Limb (tissue), 2 donors: ENCODE data around the gene CD7.

ENCODE experiments used
- DNase-seq, 2 donors: peaks; one replicate each; pipeline ENCODE4 v3.0.0-alpha.2; 2016; ENCODE audit errors: extremely low spot score in 2 of 2

CD7 gene

DNA sequence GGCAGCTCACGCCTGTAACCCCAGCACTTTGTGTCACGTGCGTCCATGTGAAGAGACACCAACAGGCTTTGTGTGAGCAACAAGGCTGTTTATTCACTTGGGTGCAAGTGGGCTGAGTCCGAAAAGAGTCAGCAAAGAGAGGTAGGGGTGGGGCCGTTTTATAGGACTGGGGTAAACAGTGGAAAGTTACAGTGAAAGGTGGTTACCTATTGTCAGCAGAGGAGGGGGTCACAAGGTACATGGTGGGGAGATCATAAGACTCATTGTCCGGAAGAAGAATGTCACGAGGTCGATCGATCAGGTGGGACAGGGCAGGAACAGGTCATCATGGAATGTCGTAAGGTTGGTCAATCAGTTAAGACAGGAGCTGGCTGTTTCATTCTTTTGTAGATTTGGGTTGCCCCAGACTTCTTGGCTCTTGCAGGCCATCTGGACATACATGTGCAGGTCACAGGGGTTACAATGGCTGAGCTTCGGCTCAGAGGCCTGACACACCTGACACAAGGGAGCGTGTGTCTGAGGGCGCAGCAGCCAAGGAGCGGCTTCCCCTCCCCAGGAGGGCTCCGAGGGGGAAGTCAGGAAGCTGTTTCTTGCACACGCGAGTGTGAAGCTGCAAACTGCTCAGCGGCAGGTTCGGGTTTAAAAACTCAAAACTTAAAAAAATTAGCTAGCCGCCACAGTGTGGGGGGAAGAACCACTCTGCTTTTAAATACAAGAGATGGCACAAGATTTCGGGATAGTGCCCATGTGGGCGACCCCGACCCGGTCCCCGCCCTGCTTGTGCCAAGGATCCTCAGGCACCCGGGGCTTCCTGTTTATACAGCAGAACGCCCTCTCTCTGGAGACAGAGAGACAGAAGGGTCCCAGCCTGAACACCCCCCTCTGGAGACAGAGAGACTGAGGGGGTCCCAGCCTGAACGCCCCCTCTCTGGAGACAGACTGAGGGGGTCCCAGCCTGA is 29.2 kb upstream of the CD7 start:
- DNase-seq = no peak

DNA sequence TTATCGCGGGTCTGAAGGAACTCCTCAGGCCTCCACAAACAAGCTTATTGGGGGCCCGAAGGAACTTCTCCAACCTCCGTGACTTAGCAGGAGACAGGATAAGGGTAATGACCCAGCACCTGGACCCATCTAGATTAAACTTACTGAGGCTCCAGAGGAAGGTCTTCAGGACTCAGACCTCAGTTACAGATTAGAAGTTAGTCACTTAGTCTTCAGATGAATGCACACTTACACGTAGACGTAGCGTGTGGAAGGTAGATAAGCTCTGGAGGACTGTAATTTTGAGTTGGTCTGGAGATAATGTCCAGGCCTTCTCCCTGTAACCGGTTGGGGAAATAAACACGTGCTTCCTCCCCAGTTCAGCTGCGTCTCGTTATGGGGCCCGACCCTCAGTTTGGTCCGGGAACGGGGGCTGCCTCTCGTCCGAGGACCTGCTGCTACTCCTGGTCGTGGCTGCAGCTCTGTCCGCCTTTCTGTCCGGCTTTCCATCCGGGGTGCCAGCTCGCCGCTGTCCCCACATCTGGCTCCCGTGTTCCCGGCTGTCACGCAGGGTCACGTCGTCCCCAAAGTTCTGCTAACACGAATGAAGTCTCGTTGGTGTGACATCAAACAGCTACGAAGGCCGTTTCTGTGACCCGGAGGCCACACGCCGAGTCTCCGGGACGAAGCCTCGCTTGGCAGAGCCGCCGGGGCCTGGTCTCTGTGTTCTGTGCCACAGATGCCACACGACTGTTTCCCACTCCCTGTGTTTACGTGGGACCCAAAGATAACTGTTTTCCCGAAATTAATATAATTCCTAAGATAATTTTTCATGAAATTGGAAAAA is 28.0 kb upstream of the CD7 start:
- DNase-seq = no peak

DNA sequence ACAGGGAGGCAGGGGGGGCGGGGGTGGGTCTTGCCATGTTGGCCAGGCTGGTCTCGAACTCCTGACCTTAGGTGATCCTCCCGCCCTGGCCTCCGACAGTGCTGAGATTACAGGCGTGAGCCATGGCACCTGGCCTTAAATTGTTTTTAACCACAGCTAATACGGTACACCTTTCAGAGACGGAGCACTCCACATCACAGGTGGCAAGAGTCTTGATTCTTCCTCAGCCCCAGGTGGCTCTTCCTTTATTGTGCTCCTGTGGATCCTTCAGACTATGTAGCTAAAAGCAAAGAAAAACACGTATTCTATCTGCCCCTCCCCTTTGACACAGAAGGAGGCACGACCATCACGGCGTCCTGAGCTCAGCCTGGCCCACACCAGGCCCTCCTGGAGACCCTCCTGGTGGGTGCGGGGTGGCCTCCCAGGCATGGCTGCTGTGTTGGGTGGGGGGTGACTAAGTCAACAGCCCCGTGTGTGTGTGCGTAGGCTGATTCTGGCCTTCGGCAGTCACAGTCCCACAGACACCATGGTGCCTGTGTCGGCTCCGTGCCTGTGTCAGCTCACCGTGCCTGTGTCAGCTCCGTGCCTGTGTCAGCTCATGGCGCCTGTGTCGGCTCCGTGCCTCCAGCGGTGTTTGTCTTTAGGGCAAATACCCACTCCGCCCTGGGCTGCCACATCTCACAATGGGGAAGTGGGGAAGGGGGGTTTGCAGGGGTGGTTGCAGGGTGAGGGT is 26.9 kb upstream of the CD7 start:
- no peak for DNase-seq

DNA sequence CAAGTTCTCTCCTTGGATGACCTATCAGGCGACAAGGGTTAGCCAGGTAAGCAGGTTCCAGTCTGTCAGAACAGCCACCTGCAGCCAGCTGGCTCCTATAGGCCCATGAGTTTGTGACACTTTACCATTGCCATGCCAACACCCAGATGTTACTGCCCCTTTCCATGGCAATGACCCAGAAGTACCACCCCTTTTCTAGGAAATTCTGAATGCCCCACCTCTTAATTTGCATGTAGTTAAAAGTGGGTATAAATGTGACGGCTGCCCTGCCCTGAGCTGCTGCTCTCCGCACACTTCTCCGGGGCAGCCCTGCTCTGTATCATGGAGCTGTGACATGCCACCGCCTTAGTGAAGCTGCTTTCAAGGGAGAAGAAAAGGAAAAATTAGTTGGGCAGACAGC is 26.2 kb upstream of the CD7 start:
- no peak for DNase-seq

DNA sequence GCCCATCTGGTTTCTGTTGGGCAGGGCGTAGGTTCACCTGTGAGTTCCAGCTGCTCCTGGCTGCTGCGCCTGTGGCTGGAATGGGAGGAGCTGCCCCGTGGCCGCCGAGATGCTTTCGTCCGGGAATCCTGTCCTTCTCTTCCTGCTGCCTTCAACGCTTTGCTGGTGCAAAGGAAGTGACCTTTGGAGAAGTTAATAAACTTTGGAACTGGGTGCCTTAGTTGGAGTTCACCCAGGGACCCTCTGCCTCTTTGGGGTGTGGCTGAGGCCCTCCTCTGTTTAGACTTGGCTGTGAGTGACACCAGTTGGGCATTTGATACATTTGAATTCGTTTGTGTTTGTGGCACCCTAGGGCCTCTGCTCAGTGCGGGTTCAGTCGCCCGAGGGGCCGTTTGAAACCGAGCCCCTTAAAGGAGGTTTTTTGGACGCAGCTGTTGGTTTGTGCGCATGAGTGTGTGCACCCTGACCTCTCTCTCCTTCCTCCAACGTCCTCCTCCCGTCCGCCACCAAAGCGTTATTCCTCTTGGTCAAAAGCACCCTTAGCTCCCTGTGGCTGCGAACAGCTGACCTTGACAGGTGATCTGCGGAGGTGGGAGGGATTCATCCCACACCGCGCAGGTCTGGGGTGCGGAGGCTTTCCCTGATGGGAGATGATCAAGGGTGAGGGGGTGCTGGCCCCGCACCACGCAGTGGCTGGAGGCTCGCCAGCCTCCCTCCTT is 25.1 kb upstream of the CD7 start:
- no peak for DNase-seq

DNA sequence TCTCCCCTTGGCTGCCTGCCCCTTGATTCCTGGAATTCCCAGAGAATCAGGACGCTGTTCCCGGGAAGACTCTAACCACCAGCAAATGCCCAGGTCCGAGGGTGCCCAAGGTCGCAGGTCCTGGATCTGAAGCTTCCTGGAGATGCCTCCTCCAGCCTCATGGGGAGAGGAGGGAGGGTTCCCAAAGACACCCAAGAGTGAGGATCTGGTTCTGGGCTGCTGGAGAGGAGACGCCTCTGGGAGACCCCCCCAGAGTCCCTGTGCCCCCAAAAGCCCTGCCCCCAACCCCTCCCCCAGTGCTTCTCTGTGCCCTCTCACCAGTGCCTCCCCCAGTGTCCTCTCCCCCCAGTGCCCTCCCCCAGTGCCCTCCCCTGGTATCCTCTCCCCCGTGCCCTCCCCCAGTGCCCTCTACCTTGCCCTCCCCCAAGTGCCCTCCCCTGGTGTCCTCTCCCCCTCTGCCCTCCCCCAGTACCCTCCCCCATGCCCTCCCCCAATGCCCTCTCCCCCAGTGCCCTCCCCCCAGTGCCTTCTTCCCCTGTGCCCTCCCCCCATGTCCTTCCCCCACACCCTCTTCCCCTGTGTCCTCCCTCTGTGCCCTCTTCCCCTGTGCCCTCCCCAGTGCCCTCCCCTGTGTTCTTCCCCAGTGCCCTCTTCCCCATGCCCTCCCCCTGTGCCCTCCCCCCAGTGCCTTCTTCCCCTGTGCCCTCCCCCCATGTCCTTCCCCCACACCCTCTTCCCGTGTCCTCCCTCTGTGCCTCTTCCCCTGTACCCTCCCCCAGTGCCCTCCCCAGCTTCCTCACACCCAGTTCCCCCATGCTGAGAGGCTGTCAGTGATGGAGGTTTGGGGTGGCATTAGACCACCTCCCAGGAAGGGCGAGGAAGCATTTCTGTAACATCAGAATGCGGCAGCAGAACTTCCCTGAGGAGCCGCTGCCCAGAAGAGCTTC is 22.5 kb upstream of the CD7 start:
- DNase-seq = no peak

DNA sequence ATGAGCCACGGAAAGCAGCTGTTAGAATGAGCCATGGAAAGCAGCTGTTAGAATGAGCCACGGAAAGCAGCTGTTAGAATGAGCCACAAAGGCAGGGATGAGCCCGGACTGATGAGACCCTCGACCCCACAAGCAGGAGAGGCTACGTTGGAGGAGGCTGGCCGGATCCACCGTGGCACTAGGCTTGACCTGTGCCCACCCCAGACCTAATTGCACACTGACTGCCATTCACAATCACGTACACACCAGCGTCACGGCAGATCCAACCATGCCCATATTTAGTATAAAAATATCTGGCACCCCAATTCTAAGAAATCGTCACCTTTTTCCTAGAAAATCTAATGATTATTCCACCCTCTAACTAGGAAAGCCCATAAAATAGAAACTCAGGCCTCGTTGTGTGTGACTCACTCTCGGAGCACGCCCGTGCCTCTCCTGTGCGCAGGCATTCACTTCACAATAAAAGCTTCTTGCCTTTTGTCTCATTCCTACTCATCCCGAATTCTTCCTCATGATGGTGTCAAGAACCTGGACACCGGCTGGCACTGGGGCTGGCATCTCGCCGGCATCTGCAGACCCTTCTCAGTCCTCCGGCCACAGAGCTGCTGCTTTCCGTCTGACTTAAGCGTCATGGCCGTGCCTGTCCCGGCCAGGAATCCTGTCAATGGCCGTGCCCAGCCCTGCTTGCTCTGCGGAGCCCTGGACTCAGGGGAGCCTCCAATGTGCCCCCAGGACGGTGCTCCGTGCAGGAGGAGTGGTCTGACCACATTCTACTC is 21.6 kb upstream of the CD7 start:
- DNase-seq = no peak

DNA sequence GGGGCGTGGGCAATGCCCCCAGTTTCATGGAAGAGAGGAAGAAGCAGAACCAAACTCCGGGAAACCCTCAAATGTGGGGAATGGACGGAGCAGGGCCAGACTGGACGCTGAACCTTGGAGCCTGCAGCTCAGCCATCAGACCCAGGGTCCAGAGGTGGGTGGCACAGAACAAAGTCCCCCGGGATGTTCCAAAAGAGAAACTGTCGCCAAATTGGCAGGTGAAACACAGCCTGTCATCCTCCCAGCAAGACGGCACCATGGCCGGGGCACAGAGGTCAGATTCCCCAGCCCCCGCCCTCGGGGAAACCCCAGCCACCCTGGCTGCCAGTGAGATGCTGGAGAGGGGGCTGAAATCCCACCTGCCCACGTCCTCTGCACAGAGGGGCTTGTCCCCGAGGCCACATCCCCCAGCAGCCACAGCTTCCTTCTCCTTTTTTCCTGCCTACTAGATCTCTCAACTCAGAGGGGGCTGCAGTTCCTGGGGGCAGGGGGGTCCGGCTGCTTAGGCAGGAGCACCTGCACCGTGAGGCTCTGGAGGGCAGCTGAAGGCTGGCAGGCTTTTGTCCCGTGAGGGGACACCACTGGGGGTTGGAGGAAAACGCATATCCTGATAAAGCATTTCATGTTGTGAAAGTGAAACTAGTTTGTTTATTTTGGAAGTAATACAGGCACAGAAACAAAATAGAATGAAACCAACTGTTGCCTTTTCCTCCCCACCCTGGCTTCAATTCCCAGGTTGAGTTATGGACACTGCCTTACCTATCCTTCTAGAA is 17.4 kb upstream of the CD7 start:
- peak in 1 of 2 donors; percentile 27 for DNase-seq

DNA sequence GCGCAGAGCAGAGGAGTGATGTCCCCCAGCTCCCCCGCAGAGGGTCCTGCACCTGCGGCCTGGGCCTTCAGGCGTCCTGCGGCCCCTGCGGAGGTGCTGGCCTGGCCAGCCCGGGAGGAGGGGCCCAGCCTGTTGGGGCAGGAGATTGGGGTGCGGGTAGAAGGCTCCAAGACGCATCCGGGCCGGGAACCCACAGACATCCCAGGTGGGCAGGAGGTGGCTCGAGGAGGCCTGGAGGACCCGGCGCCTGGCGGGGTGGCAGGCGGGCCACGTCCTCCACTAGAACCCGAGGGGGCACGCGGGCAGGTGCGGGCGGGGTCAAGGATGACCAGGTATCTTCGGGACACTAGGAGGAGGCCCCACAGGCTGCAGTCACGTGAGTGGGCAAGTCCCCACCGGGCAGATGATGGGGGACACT is 16.8 kb upstream of the CD7 start:
- DNase-seq = no peak

DNA sequence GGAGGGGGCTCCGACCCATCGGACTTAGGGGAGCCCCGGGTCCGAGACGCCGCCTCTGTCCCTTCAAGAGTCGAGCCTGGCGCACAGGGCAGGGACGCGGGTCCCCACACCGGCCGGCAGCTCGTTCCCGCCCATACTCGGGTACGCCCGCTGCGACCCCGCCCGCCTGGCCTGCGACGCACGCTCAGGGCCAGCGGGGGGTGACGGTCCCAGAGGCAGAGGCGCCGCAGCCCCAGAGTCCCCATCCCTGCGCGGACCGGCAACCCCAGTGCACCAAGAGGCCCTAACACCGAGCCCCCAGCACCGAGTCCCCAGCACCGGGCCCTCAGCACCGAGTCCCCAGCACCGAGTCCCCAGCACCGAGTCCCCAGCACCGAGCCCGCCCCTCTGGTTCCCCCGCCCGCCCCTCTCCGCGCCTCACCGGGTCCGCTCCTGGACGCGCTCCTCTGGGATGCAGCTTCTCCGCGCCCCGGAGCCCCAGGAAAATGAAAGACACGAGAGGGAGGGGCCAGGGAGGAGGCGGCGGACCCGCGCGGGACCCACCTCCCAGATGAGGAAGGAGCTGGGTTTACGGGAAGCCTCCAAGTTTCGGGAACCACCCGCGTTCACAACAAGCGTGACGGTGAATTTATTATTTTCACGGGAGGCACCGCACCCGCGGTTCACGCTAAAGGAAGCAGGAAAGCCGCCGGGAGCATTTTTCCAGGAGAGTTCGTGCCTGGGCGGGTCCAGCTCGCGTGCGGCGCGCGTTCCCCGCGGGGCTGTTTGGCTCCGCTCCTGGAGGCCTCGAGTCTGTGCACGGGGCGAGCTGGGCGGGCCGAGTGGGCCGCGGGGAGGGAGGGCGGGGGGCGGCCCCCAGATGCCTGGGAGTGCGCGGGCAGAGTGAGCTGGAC is 16.1 kb upstream of the CD7 start, which contains the start of gene SECTM1:
Gene SECTM1, minus strand, starts transcription at position 488 of the 893 bp plus-strand sequence. CDS start 6,526 bp downstream, outside the sequence.
- peak; percentile 60 to 86 for DNase-seq

DNA sequence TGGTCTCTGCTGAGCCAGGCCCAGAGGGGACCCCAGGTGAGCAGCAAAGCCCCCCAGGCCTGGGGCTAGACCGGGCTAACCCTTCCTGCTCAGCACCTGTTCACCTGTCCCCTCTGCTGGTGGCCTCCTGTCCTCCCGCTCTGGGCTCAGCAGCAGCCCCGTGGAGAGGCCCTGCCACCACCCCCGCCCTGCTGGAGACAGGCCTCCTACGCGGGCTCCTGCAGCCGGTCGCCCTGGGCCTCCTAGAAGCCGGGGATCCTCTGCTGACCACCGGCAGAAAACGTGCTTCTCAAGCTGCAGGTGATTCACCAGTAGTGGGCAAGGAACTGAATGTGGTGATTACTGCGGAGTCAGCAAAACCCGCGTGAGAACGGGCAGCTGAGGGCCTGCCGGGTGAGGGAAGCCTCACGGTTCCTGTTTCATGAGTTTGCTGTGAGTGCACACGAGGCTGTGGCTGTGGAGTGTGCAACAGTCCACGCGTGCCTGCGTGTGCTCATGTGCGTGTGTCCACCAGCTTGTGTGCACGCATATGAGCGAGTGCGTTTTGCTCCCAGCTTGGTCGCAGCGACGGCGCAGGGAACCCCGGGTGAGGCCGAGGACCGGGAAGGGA is 15.4 kb upstream of the CD7 start:
- DNase-seq = no peak

DNA sequence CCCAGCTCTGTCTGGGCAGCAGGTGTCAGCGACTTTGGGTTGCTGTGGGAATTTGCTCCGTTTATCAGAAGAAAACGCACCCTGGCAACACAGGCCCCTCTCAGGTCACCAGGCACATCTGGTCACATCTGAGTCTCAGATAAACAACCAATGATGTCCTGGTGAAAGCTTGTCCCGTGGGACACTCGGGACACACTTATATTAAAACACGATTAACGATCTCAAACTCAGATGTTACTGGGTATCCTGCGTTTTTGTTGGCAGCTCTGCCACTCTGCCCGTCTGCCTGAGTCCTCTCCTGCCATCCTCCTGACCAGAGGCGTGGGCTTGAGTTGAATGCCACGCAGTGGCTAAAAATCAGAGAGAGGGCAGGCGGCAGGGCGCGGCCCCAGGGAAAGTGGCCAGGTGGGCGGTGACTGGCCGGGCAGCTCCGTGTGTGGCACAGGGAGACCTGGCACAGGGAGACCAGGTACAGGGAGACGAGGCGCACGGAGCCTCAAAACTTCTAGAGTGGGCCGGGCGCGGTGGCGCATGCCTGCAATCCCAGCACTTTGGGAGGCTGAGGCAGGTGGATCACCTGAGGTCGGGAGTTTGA is 14.0 kb upstream of the CD7 start:
- no peak for DNase-seq

DNA sequence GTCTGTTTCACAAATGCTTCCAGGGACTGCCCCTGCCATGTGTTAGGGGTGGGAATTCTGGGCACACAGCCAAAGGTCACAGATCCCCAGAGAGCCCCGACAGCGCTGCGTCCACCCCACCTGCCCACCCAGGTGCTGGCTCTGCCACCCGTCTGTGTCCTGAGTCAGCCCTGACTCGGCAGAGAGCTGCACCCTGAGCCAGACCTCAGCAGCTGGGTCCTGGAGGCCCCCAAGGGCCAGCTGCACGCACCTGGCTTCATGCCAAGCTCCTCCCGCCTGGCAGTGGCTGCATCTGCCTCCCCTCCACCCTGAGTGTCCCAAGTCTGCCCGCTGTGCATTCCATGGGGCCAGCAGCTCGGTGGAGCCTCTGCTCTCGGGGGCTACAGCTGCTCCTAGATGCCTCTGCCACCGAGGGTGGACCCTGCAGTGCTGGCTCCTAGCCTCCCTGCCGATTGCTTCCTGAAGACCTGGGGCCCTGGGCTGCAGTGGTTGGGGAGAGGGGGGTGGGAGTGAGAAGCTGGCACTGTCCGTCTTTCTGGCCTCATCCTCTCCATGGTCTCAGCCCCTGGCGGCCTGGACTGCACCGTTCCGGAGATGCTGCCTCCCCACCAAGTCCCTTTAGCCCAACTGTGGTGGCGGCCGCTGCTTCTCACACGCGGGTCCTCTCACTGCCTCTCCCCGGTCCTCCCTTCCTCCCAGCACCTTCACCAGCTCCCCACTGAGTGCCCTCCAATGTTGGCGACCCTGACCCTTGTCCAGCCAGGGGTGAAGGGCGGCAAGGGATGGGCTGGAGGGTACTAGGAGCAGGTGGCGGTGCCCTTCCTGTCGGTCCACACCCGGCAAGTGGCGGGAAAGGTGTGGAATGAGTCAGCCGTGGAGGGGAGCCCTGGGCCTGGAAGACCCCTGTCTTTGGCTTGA is 13.2 kb upstream of the CD7 start:
- peak; percentile 43 to 86 for DNase-seq

DNA sequence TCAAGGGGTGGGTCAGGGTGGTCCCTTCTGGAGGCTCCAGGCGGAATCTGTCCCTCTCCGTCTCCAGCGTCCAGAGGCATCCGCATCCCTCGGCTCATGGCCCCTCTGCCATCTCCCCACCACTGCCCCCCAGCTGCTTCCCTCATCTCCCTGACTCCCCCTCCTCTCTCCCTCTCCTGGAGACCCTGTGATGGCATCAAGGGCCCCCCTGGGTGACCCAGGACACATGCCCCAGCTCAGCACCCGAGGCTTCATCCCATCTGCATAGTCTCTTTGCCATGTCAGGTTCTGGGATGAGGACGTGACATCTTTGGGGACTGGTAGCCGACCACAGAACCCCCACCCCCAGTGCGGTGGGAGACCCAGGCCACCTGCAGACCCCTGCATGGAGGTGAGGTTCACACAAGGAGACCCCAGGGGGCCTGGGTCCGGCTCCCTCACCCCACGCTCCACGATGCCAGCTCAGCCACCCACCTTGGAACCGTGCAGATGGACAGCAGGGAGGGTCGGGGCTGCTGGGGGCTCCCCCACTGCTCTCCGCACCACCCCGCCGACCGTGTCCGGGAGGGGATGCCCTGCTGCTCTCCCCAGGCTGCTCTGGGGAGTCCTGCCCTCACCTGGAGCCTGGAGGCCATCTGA is 12.4 kb upstream of the CD7 start:
- no peak for DNase-seq

DNA sequence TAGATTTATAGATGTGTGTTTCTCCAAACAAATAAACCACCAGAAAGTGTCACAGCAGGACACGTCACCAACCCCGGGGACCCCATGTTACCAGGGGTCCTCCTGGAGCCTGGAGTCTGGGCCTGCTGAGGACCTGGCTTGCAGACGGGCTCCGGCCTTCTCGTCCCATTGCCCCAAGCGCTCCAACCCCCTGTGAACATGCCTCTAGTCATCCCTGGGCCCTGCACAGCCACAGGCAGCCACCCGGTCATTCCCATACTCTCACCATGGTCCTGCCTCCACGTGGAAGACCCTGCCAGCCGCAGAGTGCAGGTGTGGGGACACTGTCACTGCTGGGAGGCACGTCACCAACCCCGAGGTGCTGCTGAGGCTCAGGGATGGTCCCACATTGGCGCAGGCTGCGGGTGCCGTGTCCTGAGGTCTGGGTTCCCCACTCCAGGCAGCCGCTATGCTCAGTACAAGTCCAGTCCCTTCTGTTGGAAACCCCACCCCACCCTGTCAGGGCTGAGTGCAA is 11.6 kb upstream of the CD7 start:
- DNase-seq = no peak
